ENCODE measurements around the gene TUNAR.
A peak's percentile ranks its signal among the peaks of the same experiment; 100 is the strongest.

The TUNAR gene

DNA sequence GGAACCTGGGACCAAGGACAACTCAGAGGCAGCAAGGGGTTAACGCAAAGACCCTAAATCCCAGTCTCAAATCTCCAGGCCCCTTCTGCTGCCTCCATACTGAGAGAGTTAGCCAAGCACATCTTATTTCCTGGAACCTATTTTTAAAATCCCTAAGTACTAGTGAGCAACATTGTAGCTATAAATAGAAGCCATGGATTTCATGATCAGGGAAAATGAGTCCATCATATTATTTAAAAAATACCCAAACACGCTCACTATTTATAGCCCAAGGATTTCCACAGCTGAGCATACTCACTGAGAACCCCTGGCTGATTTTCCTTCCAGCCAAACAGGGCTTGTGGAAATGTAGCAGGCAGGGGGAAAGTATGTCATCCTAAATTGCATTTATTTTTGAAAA is 19.4 kb upstream of the TUNAR start:
- TF ChIP-seq, protein P1, sequence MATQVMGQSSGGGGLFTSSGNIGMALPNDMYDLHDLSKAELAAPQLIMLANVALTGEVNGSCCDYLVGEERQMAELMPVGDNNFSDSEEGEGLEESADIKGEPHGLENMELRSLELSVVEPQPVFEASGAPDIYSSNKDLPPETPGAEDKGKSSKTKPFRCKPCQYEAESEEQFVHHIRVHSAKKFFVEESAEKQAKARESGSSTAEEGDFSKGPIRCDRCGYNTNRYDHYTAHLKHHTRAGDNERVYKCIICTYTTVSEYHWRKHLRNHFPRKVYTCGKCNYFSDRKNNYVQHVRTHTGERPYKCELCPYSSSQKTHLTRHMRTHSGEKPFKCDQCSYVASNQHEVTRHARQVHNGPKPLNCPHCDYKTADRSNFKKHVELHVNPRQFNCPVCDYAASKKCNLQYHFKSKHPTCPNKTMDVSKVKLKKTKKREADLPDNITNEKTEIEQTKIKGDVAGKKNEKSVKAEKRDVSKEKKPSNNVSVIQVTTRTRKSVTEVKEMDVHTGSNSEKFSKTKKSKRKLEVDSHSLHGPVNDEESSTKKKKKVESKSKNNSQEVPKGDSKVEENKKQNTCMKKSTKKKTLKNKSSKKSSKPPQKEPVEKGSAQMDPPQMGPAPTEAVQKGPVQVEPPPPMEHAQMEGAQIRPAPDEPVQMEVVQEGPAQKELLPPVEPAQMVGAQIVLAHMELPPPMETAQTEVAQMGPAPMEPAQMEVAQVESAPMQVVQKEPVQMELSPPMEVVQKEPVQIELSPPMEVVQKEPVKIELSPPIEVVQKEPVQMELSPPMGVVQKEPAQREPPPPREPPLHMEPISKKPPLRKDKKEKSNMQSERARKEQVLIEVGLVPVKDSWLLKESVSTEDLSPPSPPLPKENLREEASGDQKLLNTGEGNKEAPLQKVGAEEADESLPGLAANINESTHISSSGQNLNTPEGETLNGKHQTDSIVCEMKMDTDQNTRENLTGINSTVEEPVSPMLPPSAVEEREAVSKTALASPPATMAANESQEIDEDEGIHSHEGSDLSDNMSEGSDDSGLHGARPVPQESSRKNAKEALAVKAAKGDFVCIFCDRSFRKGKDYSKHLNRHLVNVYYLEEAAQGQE (IDR thresholded peaks at IDR 0.05; ENCODE audit: low read depth): no peak
- TF ChIP-seq RAD21 (IDR thresholded peaks at IDR 0.05; ENCODE audit: low read depth) (no peak), EGR1 (IDR thresholded peaks at IDR 0.05) (no peak), YY1 (IDR thresholded peaks at IDR 0.05; ENCODE audit: low read depth) (no peak), TEAD4 (IDR thresholded peaks at IDR 0.05) (no peak), FOXM1 (IDR thresholded peaks at IDR 0.05; ENCODE audit: borderline replicate concordance, low read depth) (no peak)
- TF ChIP-seq, protein P2, sequence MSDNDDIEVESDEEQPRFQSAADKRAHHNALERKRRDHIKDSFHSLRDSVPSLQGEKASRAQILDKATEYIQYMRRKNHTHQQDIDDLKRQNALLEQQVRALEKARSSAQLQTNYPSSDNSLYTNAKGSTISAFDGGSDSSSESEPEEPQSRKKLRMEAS (IDR thresholded peaks at IDR 0.05): no peak

DNA sequence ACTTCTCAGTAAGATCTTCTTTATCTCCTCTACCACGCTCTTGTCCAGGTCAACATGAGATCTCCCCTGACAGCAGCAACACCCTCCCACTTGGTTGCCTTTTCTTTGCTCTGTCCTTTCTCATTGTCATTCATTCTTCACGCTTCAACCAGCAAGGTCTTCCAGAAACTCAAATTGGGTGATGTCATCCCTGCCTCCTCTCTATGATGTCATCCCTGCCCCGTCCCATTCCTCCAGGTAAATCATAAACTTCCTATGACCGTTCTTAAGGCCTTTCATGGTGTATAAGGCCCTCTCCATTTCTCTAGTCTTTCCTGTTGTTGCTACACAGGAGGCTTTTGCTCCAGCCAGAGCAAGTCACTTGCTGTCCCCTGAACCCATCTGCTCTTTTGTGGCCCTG is 17.7 kb upstream of the TUNAR start:
- TF ChIP-seq, protein P1 (IDR thresholded peaks at IDR 0.05; ENCODE audit: low read depth): no peak
- TF ChIP-seq, protein P3, sequence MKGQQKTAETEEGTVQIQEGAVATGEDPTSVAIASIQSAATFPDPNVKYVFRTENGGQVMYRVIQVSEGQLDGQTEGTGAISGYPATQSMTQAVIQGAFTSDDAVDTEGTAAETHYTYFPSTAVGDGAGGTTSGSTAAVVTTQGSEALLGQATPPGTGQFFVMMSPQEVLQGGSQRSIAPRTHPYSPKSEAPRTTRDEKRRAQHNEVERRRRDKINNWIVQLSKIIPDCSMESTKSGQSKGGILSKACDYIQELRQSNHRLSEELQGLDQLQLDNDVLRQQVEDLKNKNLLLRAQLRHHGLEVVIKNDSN (IDR thresholded peaks at IDR 0.05): no peak
- TF ChIP-seq FOXM1 (IDR thresholded peaks at IDR 0.05; ENCODE audit: borderline replicate concordance, low read depth): no peak
- no peak for TF ChIP-seq ZBTB7A (IDR thresholded peaks at IDR 0.05; ENCODE audit: low read depth)
- TF ChIP-seq NFIC (IDR thresholded peaks at IDR 0.05): no peak
- TF ChIP-seq, protein P2 (IDR thresholded peaks at IDR 0.05): no peak
- no peak for TF ChIP-seq EGR1 (IDR thresholded peaks at IDR 0.05)
- no peak for TF ChIP-seq EP300 (IDR thresholded peaks at IDR 0.05; ENCODE audit: borderline replicate concordance)
- no peak for TF ChIP-seq RAD21 (IDR thresholded peaks at IDR 0.05; ENCODE audit: low read depth)
- no peak for TF ChIP-seq TCF12 (IDR thresholded peaks at IDR 0.05; ENCODE audit: low read depth)
- TF ChIP-seq TEAD4 (IDR thresholded peaks at IDR 0.05): no peak
- TF ChIP-seq YY1 (IDR thresholded peaks at IDR 0.05; ENCODE audit: low read depth): no peak
- TF ChIP-seq TAF1 (IDR thresholded peaks at IDR 0.05; ENCODE audit: low read depth): no peak

DNA sequence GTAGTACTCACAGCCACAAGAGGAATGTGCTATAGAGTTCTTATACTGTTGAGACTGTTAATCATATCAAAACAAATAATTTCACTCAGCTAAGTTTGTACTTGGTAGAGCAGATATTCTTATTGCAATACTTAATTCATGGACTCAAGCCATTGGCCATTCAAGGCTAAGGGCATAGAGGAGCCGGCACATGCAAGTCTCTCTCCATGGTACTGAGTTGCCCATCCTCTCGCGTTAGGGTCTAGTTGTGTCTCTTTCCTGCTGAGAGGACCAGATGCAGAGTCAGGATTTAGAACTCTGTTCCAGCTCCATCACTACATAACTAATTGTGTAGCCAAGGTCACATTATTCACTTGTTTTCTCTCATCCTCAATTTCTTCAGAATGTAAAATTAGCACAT is 14.4 kb upstream of the TUNAR start:
- no peak for TF ChIP-seq ZBTB7A (IDR thresholded peaks at IDR 0.05; ENCODE audit: low read depth)
- TF ChIP-seq, protein P1 (IDR thresholded peaks at IDR 0.05; ENCODE audit: low read depth): peak; percentile 86

DNA sequence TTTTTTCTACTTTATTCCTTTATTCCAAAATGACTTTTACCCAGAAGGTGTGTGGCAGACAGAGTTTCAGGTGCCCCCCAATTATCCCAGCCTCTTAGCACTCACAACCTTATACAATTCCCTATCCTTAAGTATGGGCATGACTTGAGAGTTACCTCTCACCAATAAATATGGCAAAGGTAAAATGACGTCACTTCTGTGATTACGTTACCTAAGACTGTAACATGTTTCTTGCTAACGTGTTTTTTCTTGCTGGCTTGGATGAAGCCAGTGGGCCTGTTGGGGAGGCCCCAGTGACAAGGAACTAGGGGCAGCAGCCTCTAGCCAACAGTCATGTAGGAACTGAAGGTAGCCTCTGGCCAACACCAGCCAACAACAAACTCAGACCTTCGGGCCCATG is 13.3 kb upstream of the TUNAR start:
- TF ChIP-seq TCF12 (IDR thresholded peaks at IDR 0.05; ENCODE audit: low read depth) (no peak), EGR1 (IDR thresholded peaks at IDR 0.05) (no peak), RAD21 (IDR thresholded peaks at IDR 0.05; ENCODE audit: low read depth) (no peak)
- TF ChIP-seq, protein P1 (IDR thresholded peaks at IDR 0.05; ENCODE audit: low read depth): no peak

DNA sequence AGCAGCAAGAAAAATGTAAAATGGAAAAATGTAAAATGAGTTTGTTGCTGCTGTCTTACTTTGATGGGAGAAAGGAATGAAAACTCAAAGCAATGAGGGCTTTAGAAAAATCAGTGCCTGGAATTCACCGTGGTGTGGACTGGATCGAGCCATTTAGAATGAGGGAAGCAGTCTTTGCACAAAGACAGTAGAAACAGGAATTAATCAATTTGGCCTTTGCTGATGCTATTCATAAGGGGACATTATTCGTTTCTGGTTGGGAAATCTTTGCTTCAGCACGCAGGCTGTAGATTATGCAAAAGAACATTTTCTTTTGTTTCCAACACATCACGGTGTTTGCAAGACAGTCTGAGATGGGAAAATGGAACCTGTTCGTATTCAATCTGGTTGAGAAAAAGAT is 6.9 kb upstream of the TUNAR start:
- no peak for TF ChIP-seq CREB1 (IDR thresholded peaks at IDR 0.05; ENCODE audit: low read depth)

Data from Ishikawa (cell line).